ENCODE data around the gene LIF. TPM values are rescaled to one million over a fixed set of nuclear protein-coding genes. Genes with fewer than 3 reads are reported as not detected.
A peak's percentile ranks its signal among the peaks of the same experiment; 100 is the strongest.

Gene LIF
- total RNA-seq, 1 donor from 2014 or later: 2.3 TPM

GRCh38 chr22:30293026-30293425 lies 46.5 kb upstream of the LIF start:
- Mint-ChIP-seq H3K9me3 (ENCODE audit: low read depth) (no peaks in the 10 kb centered on the region), H3K27ac (no peak overlapping the region), H3K36me3 (ENCODE audit: insufficient read depth) (peaks cover 9% of the 10 kb centered on the region), H3K4me1 (ENCODE audit: low read depth) (peaks cover 9% of the 10 kb centered on the region), H3K27me3 (peaks cover 2% of the 10 kb centered on the region), H3K4me3 (ENCODE audit: low read depth) (no peak overlapping the region)
- no peak for TF ChIP-seq CTCF (IDR thresholded peaks at IDR 0.05; ENCODE audit: unreplicated experiment)
- no peak for DNase-seq (ENCODE audit: low spot score, unreplicated experiment)

GRCh38 chr22:30292069-30292970 lies 45.8 kb upstream of the LIF start:
- H3K9me3 Mint-ChIP-seq (ENCODE audit: low read depth): no peaks in the 10 kb centered on the region
- H3K27ac Mint-ChIP-seq: no peak overlapping the region
- peaks cover 2% of the 10 kb centered on the region for H3K27me3 Mint-ChIP-seq
- H3K36me3 Mint-ChIP-seq (ENCODE audit: insufficient read depth): peaks cover 9% of the 10 kb centered on the region
- H3K4me3 Mint-ChIP-seq (ENCODE audit: low read depth): no peak overlapping the region
- H3K4me1 Mint-ChIP-seq (ENCODE audit: low read depth): peaks cover 7% of the 10 kb centered on the region
- no peak for TF ChIP-seq CTCF (IDR thresholded peaks at IDR 0.05; ENCODE audit: unreplicated experiment)
- DNase-seq (ENCODE audit: low spot score, unreplicated experiment): no peak

GRCh38 chr22:30291058-30291892 lies 44.7 kb upstream of the LIF start:
- TF ChIP-seq CTCF (IDR thresholded peaks at IDR 0.05; ENCODE audit: unreplicated experiment): no peak
- Mint-ChIP-seq H3K9me3 (ENCODE audit: low read depth) (no peaks in the 10 kb centered on the region), H3K36me3 (ENCODE audit: insufficient read depth) (peaks cover 9% of the 10 kb centered on the region), H3K4me3 (ENCODE audit: low read depth) (no peak overlapping the region), H3K4me1 (ENCODE audit: low read depth) (peaks cover 5% of the 10 kb centered on the region), H3K27me3 (peaks cover 2% of the 10 kb centered on the region), H3K27ac (no peak overlapping the region)
- no peak for DNase-seq (ENCODE audit: low spot score, unreplicated experiment)

GRCh38 chr22:30290342-30291057 lies 43.9 kb upstream of the LIF start:
- TF ChIP-seq CTCF (IDR thresholded peaks at IDR 0.05; ENCODE audit: unreplicated experiment): no peak
- peaks cover 9% of the 10 kb centered on the region for H3K36me3 Mint-ChIP-seq (ENCODE audit: insufficient read depth)
- peaks cover 5% of the 10 kb centered on the region for H3K4me1 Mint-ChIP-seq (ENCODE audit: low read depth)
- peaks cover 2% of the 10 kb centered on the region for H3K27me3 Mint-ChIP-seq
- H3K4me3 Mint-ChIP-seq (ENCODE audit: low read depth): peak overlapping the region; percentile 71
- H3K9me3 Mint-ChIP-seq (ENCODE audit: low read depth): no peaks in the 10 kb centered on the region
- DNase-seq (ENCODE audit: low spot score, unreplicated experiment): no peak
- no peak overlapping the region for H3K27ac Mint-ChIP-seq

- H3K27ac Mint-ChIP-seq: peak overlapping the region; percentile 24
- peak overlapping the region; percentile 71 for H3K4me3 Mint-ChIP-seq (ENCODE audit: low read depth)
- H3K36me3 Mint-ChIP-seq (ENCODE audit: insufficient read depth): peaks cover 9% of the 10 kb centered on the region
- no peak for DNase-seq (ENCODE audit: low spot score, unreplicated experiment)
- TF ChIP-seq CTCF (IDR thresholded peaks at IDR 0.05; ENCODE audit: unreplicated experiment): no peak
- peaks cover 2% of the 10 kb centered on the region for H3K27me3 Mint-ChIP-seq
- peaks cover 5% of the 10 kb centered on the region for H3K4me1 Mint-ChIP-seq (ENCODE audit: low read depth)
- no peaks in the 10 kb centered on the region for H3K9me3 Mint-ChIP-seq (ENCODE audit: low read depth)
These were observed 43.4 kb upstream of the LIF start for GRCh38 chr22:30289980-30290313.

Measured in progenitor cell of endocrine pancreas (in vitro differentiated cells).